ENCODE measurements around the gene ACTL6A. TPM values are rescaled to one million over a fixed set of nuclear protein-coding genes. Genes with fewer than 3 reads are reported as not detected.
"Not testable (repeated sequence)": the region's sequence is repeated elsewhere in the genome, so short reads cannot be mapped to it uniquely, and the experiment has no call there.

ACTL6A gene
- polyA plus RNA-seq (ENCODE audit: insufficient read length in 4 of 4), result 100 to 1,000 TPM in 2 of 4 donors, 10 to 100 TPM in 2; 74.9 to 121 (median 100) TPM

GRCh38 chr3:179562591-179563270 is at the start of gene ACTL6A:
ACTL6A (plus strand) TSS chr3:179562926; CDS start chr3:179563093, 167 bp downstream.
- peak; percentile 98 to 99 (median 98) for DNase-seq (ENCODE audit: low read depth in 4 of 4, low spot score in 3 of 4)

- no peak for DNase-seq (ENCODE audit: low read depth in 4 of 4, low spot score in 3 of 4)
Observed at GRCh38 chr3:179513862-179514261, 48.9 kb upstream of the ACTL6A start.

GRCh38 chr3:179516461-179517251 is 46.1 kb upstream of the ACTL6A start:
- not testable (repeated sequence) for DNase-seq (ENCODE audit: low read depth in 4 of 4, low spot score in 3 of 4)

- DNase-seq (ENCODE audit: low read depth in 4 of 4, low spot score in 3 of 4), result no peak
Observed at GRCh38 chr3:179526482-179526881, 36.2 kb upstream of the ACTL6A start.

GRCh38 chr3:179526989-179527391 is 35.7 kb upstream of the ACTL6A start:
- peak; percentile 54 to 70 (median 64) for DNase-seq (ENCODE audit: low read depth in 4 of 4, low spot score in 3 of 4)

- no peak for DNase-seq (ENCODE audit: low read depth in 4 of 4, low spot score in 3 of 4)
Observed at GRCh38 chr3:179528772-179529171, 34.0 kb upstream of the ACTL6A start.

GRCh38 chr3:179531576-179531975 is 31.1 kb upstream of the ACTL6A start:
- no peak for DNase-seq (ENCODE audit: low read depth in 4 of 4, low spot score in 3 of 4)

GRCh38 chr3:179533274-179533673 is 29.5 kb upstream of the ACTL6A start:
- DNase-seq (ENCODE audit: low read depth in 4 of 4, low spot score in 3 of 4), result no peak

- no peak for DNase-seq (ENCODE audit: low read depth in 4 of 4, low spot score in 3 of 4)
Observed at GRCh38 chr3:179536256-179536655, 26.5 kb upstream of the ACTL6A start.

- DNase-seq (ENCODE audit: low read depth in 4 of 4, low spot score in 3 of 4), result no peak
Observed at GRCh38 chr3:179541094-179541493, 21.6 kb upstream of the ACTL6A start.

- no peak for DNase-seq (ENCODE audit: low read depth in 4 of 4, low spot score in 3 of 4)
Observed at GRCh38 chr3:179541596-179541995, 21.1 kb upstream of the ACTL6A start.

GRCh38 chr3:179542375-179542774 is 20.4 kb upstream of the ACTL6A start:
- DNase-seq (ENCODE audit: low read depth in 4 of 4, low spot score in 3 of 4), result no peak

- DNase-seq (ENCODE audit: low read depth in 4 of 4, low spot score in 3 of 4), result no peak
Observed at GRCh38 chr3:179544981-179545645, 17.6 kb upstream of the ACTL6A start.

- no peak for DNase-seq (ENCODE audit: low read depth in 4 of 4, low spot score in 3 of 4)
Observed at GRCh38 chr3:179546814-179547241, 15.9 kb upstream of the ACTL6A start.

- DNase-seq (ENCODE audit: low read depth in 4 of 4, low spot score in 3 of 4), result peak in 1 of 4 donors; percentile 2
Observed at GRCh38 chr3:179551349-179552105, 11.2 kb upstream of the ACTL6A start.

GRCh38 chr3:179558742-179559364 is 3.9 kb upstream of the ACTL6A start:
- DNase-seq (ENCODE audit: low read depth in 4 of 4, low spot score in 3 of 4), result peak in 2 of 4 donors; percentile 42

- DNase-seq (ENCODE audit: low read depth in 4 of 4, low spot score in 3 of 4), result no peak
Observed at GRCh38 chr3:179560791-179561190, 1.9 kb upstream of the ACTL6A start.

GRCh38 chr3:179563271-179563783 is 601 bp downstream of the ACTL6A start:
- peak in 2 of 4 donors; percentile 30 to 36 for DNase-seq (ENCODE audit: low read depth in 4 of 4, low spot score in 3 of 4)

GRCh38 chr3:179565496-179565895 is 2.8 kb downstream of the ACTL6A start:
- no peak for DNase-seq (ENCODE audit: low read depth in 4 of 4, low spot score in 3 of 4)

GRCh38 chr3:179580992-179581391 is 18.3 kb downstream of the ACTL6A start:
- no peak for DNase-seq (ENCODE audit: low read depth in 4 of 4, low spot score in 3 of 4)
